CD8-positive, alpha-beta memory T cell (primary cell): ENCODE measurements around the gene SAP30BP. TPM values are rescaled to one million over a fixed set of nuclear protein-coding genes. Genes with fewer than 3 reads are reported as not detected.

Experiments
- CTCF ChIA-PET: fragments of 350-600 bp; sonication (Branson Sonifier 250); formaldehyde crosslinking; loops from one replicate; lab custom pipeline; 2021; ENCODE audit warnings: antibody characterized with exemption; lab: Charles Lee
- POLR2A ChIA-PET: fragments of 350-600 bp; sonication (Branson Sonifier 250); formaldehyde crosslinking; loops from one replicate; lab custom pipeline; 2021; ENCODE audit warnings: antibody characterized with exemption; lab: Charles Lee
- DNase-seq, 5 donors: peaks; one replicate each; pipeline versions ENCODE4 v3.0.0 to v3.0.0-alpha.2; 2020 to 2022; ENCODE audit warnings: mixed read lengths in 1 of 5
- H3K27ac ChIP-seq: one replicate; pipeline ENCODE4 v1.7.0; 2013; ENCODE audit warnings: low read depth, mild to moderate bottlenecking, low read length, moderate library complexity
- H3K27me3 ChIP-seq: 2 replicates; pipeline ENCODE4 v1.7.0; 2013; ENCODE audit warnings: low read length, mild to moderate bottlenecking; ENCODE audit not compliant: insufficient read depth, poor library complexity, severe bottlenecking
- H3K36me3 ChIP-seq: 2 replicates; pipeline ENCODE4 v1.7.0; 2013; ENCODE audit warnings: mild to moderate bottlenecking, low read length, moderate library complexity; ENCODE audit not compliant: insufficient read depth
- H3K4me1 ChIP-seq: 2 replicates; pipeline ENCODE4 v1.7.0; 2013; ENCODE audit warnings: mild to moderate bottlenecking, low read length, moderate library complexity; ENCODE audit not compliant: insufficient read depth
- H3K4me3 ChIP-seq: 2 replicates; pipeline ENCODE4 v1.7.0; 2013; ENCODE audit warnings: mild to moderate bottlenecking, low read length
- H3K9me3 ChIP-seq: 2 replicates; pipeline ENCODE4 v1.7.0; 2013; ENCODE audit warnings: mild to moderate bottlenecking, low read length
- H3K27ac Mint-ChIP-seq, 8 donors: one replicate each; pipeline ENCODE4 v1.8.0; 2020 to 2021; ENCODE audit warnings: mixed read lengths in 8 of 8, mild to moderate bottlenecking in 6 of 8, inconsistent platforms in 3 of 8, moderate library complexity in 3 of 8
- H3K27me3 Mint-ChIP-seq, 2 donors: one replicate each; pipeline ENCODE4 v1.8.0; 2020 to 2021; ENCODE audit warnings: mixed read lengths in 2 of 2, mild to moderate bottlenecking in 1 of 2, moderate library complexity in 1 of 2
- H3K36me3 Mint-ChIP-seq, 3 donors: one replicate each; pipeline ENCODE4 v1.8.0; 2020 to 2021; ENCODE audit warnings: mixed read lengths in 3 of 3, inconsistent platforms in 1 of 3, mild to moderate bottlenecking in 1 of 3
- H3K4me1 Mint-ChIP-seq, 3 donors: one replicate each; pipeline ENCODE4 v1.8.0; 2020 to 2021; ENCODE audit warnings: mixed read lengths in 3 of 3, inconsistent platforms in 1 of 3, mild to moderate bottlenecking in 1 of 3
- H3K4me3 Mint-ChIP-seq, 7 donors: one replicate each; pipeline ENCODE4 v1.8.0; 2020 to 2021; ENCODE audit warnings: mixed read lengths in 7 of 7, mild to moderate bottlenecking in 6 of 7, moderate library complexity in 4 of 7, inconsistent platforms in 2 of 7
- H3K9me3 Mint-ChIP-seq, 5 donors: one replicate each; pipeline ENCODE4 v1.8.0; 2020 to 2022; ENCODE audit warnings: mixed read lengths in 5 of 5, mild to moderate bottlenecking in 3 of 5, moderate library complexity in 2 of 5, inconsistent platforms in 1 of 5
- polyA plus RNA-seq: library from polyadenylated mRNA; unstranded; fragments of 300-500 nt; fragmentation: Illumina TruSeq; gene quantifications from one replicate; pipeline ENCODE4 v1.2.3, GENCODE V29; 2021
- total RNA-seq, 2 experiments: library from RNA; stranded (reverse); gene quantifications; one replicate each; pipeline ENCODE4 v1.2.3, GENCODE V29; 2021

The SAP30BP gene
- total and polyA plus RNA-seq, 3 experiments from 2014 or later = 87.5 to 111 (median 98.0) TPM

- Mint-ChIP-seq H3K4me1 (peaks cover 10 to 18% (median 12%) of the 10 kb centered on the region in 3 donors), H3K9me3 (no peaks in the 10 kb centered on the region), H3K4me3 (peak overlapping the region; percentile 13 to 90 (median 67)), H3K27ac (peak overlapping the region in 6 of 8 donors; percentile 32 to 97 (median 72)), H3K27me3 (no peaks in the 10 kb centered on the region), H3K36me3 (peaks cover 0 to 6% (median 2%) of the 10 kb centered on the region in 3 donors)
- DNase-seq = no peak
- Histone ChIP-seq H3K4me3 (no peak overlapping the region), H3K36me3 (no peaks in the 10 kb centered on the region), H3K4me1 (peaks cover 15% of the 10 kb centered on the region), H3K27me3 (no peaks in the 10 kb centered on the region), H3K9me3 (no peaks in the 10 kb centered on the region), H3K27ac (no peak overlapping the region)
- POLR2A ChIA-PET = interaction anchor here (1.3 to 2.3 kb wide), 7 partner anchors 10 to 101 kb away, joined by 3 to 19 read pairs (median 11); partner anchors contain the start of genes GALK1, UNC13D, UNK and WBP2
- CTCF ChIA-PET = interaction anchor here (0.6 to 4.9 kb wide), 23 partner anchors 9 to 416 kb away, joined by 3 to 63 read pairs (median 5); partner anchors contain the start of genes GALK1, SMIM5, UNC13D and UNK
Observed at GRCh38 chr17:75754378-75755204, 87.5 kb downstream of the SAP30BP start.

- no peaks in the 10 kb centered on the region for H3K9me3 Mint-ChIP-seq
- peaks cover 0 to 6% (median 2%) of the 10 kb centered on the region in 3 donors for H3K36me3 Mint-ChIP-seq
- Histone ChIP-seq H3K4me1 (peaks cover 8% of the 10 kb centered on the region), H3K9me3 (no peaks in the 10 kb centered on the region), H3K4me3 (no peak overlapping the region), H3K27ac (no peak overlapping the region), H3K36me3 (no peaks in the 10 kb centered on the region), H3K27me3 (no peaks in the 10 kb centered on the region)
- DNase-seq = no peak
- H3K4me3 Mint-ChIP-seq = peak overlapping the region in 3 of 7 donors; percentile 63 to 74 (median 67)
- H3K4me1 Mint-ChIP-seq = peaks cover 5 to 12% (median 8%) of the 10 kb centered on the region in 3 donors
- ChIA-PET POLR2A (interaction anchor here (2.3 kb wide), 1 partner anchor 100 kb away, joined by 13 read pairs; the partner anchor contains the start of gene WBP2), CTCF (interaction anchor here (2.0 to 4.9 kb wide), 3 partner anchors 9 to 90 kb away, joined by 5 to 63 read pairs (median 13); partner anchors contain the start of genes GALK1 and UNC13D)
- no peak overlapping the region for H3K27ac Mint-ChIP-seq
- H3K27me3 Mint-ChIP-seq = no peaks in the 10 kb centered on the region
Observed at GRCh38 chr17:75755205-75755901, 88.2 kb downstream of the SAP30BP start.

GRCh38 chr17:75755990-75756389, 88.9 kb downstream of the SAP30BP start:
- peak overlapping the region in 1 of 8 donors; percentile 33 for H3K27ac Mint-ChIP-seq
- POLR2A ChIA-PET = no interaction called here

GRCh38 chr17:75756451-75757085, 89.4 kb downstream of the SAP30BP start:
- no peak overlapping the region for H3K27ac ChIP-seq
- no peak overlapping the region for H3K4me3 ChIP-seq
- H3K9me3 Mint-ChIP-seq = no peaks in the 10 kb centered on the region
- H3K4me1 ChIP-seq = peaks cover 8% of the 10 kb centered on the region
- no peak for DNase-seq
- no peaks in the 10 kb centered on the region for H3K27me3 Mint-ChIP-seq
- no peaks in the 10 kb centered on the region for H3K36me3 ChIP-seq
- H3K27ac Mint-ChIP-seq = no peak overlapping the region
- H3K36me3 Mint-ChIP-seq = peaks cover 0 to 6% (median 2%) of the 10 kb centered on the region in 3 donors
- H3K4me1 Mint-ChIP-seq = peaks cover 5 to 12% (median 8%) of the 10 kb centered on the region in 3 donors
- no peaks in the 10 kb centered on the region for H3K9me3 ChIP-seq
- H3K27me3 ChIP-seq = no peaks in the 10 kb centered on the region
- ChIA-PET POLR2A (no interaction called here), CTCF (interaction anchor here (1.5 to 4.9 kb wide), 3 partner anchors 7 to 89 kb away, joined by 5 to 63 read pairs (median 5); partner anchors contain the start of gene GALK1)
- H3K4me3 Mint-ChIP-seq = no peak overlapping the region

More at GRCh38 chr17:75755990-75756389, 88.9 kb downstream of the SAP30BP start:
- Mint-ChIP-seq H3K9me3 (no peaks in the 10 kb centered on the region), H3K4me3 (peak overlapping the region in 2 of 7 donors; percentile 10 to 68), H3K36me3 (peaks cover 0 to 6% (median 2%) of the 10 kb centered on the region in 3 donors), H3K4me1 (peaks cover 5 to 12% (median 8%) of the 10 kb centered on the region in 3 donors), H3K27me3 (no peaks in the 10 kb centered on the region)
- no peak for DNase-seq
- peaks cover 8% of the 10 kb centered on the region for H3K4me1 ChIP-seq
- no peaks in the 10 kb centered on the region for H3K36me3 ChIP-seq
- CTCF ChIA-PET = interaction anchor here (1.5 to 4.9 kb wide), 3 partner anchors 8 to 90 kb away, joined by 5 to 63 read pairs (median 5); partner anchors contain the start of gene GALK1
- H3K4me3 ChIP-seq = no peak overlapping the region
- H3K9me3 ChIP-seq = no peaks in the 10 kb centered on the region
- H3K27me3 ChIP-seq = no peaks in the 10 kb centered on the region
- H3K27ac ChIP-seq = no peak overlapping the region

- H3K27me3 Mint-ChIP-seq = no peaks in the 10 kb centered on the region
- Histone ChIP-seq H3K4me1 (peaks cover 8% of the 10 kb centered on the region), H3K4me3 (no peak overlapping the region), H3K27ac (no peak overlapping the region), H3K9me3 (no peaks in the 10 kb centered on the region), H3K27me3 (no peaks in the 10 kb centered on the region), H3K36me3 (no peaks in the 10 kb centered on the region)
- DNase-seq = no peak
- ChIA-PET CTCF (interaction anchor here (1.5 to 2.0 kb wide), 2 partner anchors 9 to 89 kb away, joined by 5 read pairs; no protein-coding TSS in a partner anchor), POLR2A (interaction anchor here (0.5 kb wide), 1 partner anchor 103 kb away, joined by 4 read pairs; no protein-coding TSS in a partner anchor)
- peaks cover 0 to 7% (median 2%) of the 10 kb centered on the region in 3 donors for H3K36me3 Mint-ChIP-seq
- no peaks in the 10 kb centered on the region for H3K9me3 Mint-ChIP-seq
- H3K4me1 Mint-ChIP-seq = peaks cover 5 to 13% (median 8%) of the 10 kb centered on the region in 3 donors
- no peak overlapping the region for H3K4me3 Mint-ChIP-seq
- H3K27ac Mint-ChIP-seq = no peak overlapping the region
Observed at GRCh38 chr17:75757086-75757681, 90.0 kb downstream of the SAP30BP start.

Other genes with a start within 250 kb of the SAP30BP start
- 10 to 100 TPM; 63.3 to 66.0 TPM for gene TMEM94, start 210.7 kb upstream of the SAP30BP start, total RNA-seq
- gene TMEM94, start 210.7 kb upstream of the SAP30BP start, polyA plus RNA-seq = 18.8 TPM
- gene CASKIN2, start 151.8 kb upstream of the SAP30BP start, total RNA-seq = 10 to 100 TPM in 1 of 2 experiments, 1 to 10 TPM in 1; 6.9 to 11.1 TPM
- 0.15 TPM for gene CASKIN2, start 151.8 kb upstream of the SAP30BP start, polyA plus RNA-seq
- 10 to 100 TPM; 49.7 to 56.9 TPM for gene TSEN54, start 150.8 kb upstream of the SAP30BP start, total RNA-seq
- 152 TPM for gene TSEN54, start 150.8 kb upstream of the SAP30BP start, polyA plus RNA-seq
- gene LLGL2, start 141.6 kb upstream of the SAP30BP start, total RNA-seq = 10 to 100 TPM; 17.1 to 17.8 TPM
- 39.5 TPM for gene LLGL2, start 141.6 kb upstream of the SAP30BP start, polyA plus RNA-seq
- 10 to 100 TPM; 26.1 to 33.3 TPM for gene MYO15B, start 79.5 kb upstream of the SAP30BP start, total RNA-seq
- 1.6 TPM for gene MYO15B, start 79.5 kb upstream of the SAP30BP start, polyA plus RNA-seq
- gene SMIM5, start 33.9 kb upstream of the SAP30BP start, total RNA-seq = under 1 TPM in 1 of 2 experiments, not detected in 1; 0.20 TPM
- gene SMIM5, start 33.9 kb upstream of the SAP30BP start, polyA plus RNA-seq = 0.13 TPM
- 10 to 100 TPM; 28.5 to 30.3 TPM for gene RECQL5, start 184 bp upstream of the SAP30BP start, total RNA-seq
- gene RECQL5, start 184 bp upstream of the SAP30BP start, polyA plus RNA-seq = 16.0 TPM
- gene ITGB4, start 54.1 kb downstream of the SAP30BP start, total RNA-seq = 1 to 10 TPM; 1.8 to 2.1 TPM
- gene ITGB4, start 54.1 kb downstream of the SAP30BP start, polyA plus RNA-seq = 1.5 TPM
- 10 to 100 TPM; 33.2 to 39.7 TPM for gene GALK1, start 97.9 kb downstream of the SAP30BP start, total RNA-seq
- 19.7 TPM for gene GALK1, start 97.9 kb downstream of the SAP30BP start, polyA plus RNA-seq
- gene UNK, start 117.5 kb downstream of the SAP30BP start, total RNA-seq = 10 to 100 TPM; 24.4 to 29.3 TPM
- gene UNK, start 117.5 kb downstream of the SAP30BP start, polyA plus RNA-seq = 32.8 TPM
- gene UNC13D, start 177.1 kb downstream of the SAP30BP start, total RNA-seq = 100 to 1,000 TPM; 143 to 154 TPM
- 90.3 TPM for gene UNC13D, start 177.1 kb downstream of the SAP30BP start, polyA plus RNA-seq
- 10 to 100 TPM; 47.5 to 53.2 TPM for gene WBP2, start 188.0 kb downstream of the SAP30BP start, total RNA-seq
- 129 TPM for gene WBP2, start 188.0 kb downstream of the SAP30BP start, polyA plus RNA-seq
- gene TRIM47, start 211.2 kb downstream of the SAP30BP start, total RNA-seq = 10 to 100 TPM; 12.6 to 14.1 TPM
- gene TRIM47, start 211.2 kb downstream of the SAP30BP start, polyA plus RNA-seq = 17.6 TPM
- gene TRIM65, start 229.6 kb downstream of the SAP30BP start, total RNA-seq = 10 to 100 TPM; 34.9 to 35.4 TPM
- 28.1 TPM for gene TRIM65, start 229.6 kb downstream of the SAP30BP start, polyA plus RNA-seq
- 100 to 1,000 TPM; 171 to 180 TPM for gene MRPL38, start 237.5 kb downstream of the SAP30BP start, total RNA-seq
- 73.1 TPM for gene MRPL38, start 237.5 kb downstream of the SAP30BP start, polyA plus RNA-seq